HEK293 (cell line): Measurements from ENCODE around the gene SLC24A2.

ENCODE experiments used
- CTCF ChIA-PET: fragments of 350-600 bp; formaldehyde crosslinking; extraction: SDS; loops from one replicate; lab custom pipeline; 2021; ENCODE audit warnings: antibody characterized with exemption; lab: Yijun Ruan, JAX
- POLR2A ChIA-PET: fragments of 300-600 bp; formaldehyde crosslinking; extraction: SDS; loops from one replicate; lab custom pipeline; 2020; ENCODE audit warnings: antibody characterized with exemption, inconsistent platforms; lab: Yijun Ruan, JAX
- H3K27ac ChIP-seq: fragments of 200-500 bp; sonication (Bioruptor generic); 2 replicates; pipeline ENCODE4 v1.5.1; 2014; ENCODE audit warnings: low read depth, low read length, control low read depth, inconsistent platforms; ENCODE audit errors: extremely low read depth
- H3K36me3 ChIP-seq, 2 experiments: fragments of 200-500 bp in 1 of 2; sonication (Bioruptor generic) in 1 of 2; 1 replicate in 1 of 2; 2 replicates in 1 of 2; pipeline ENCODE4 v1.5.1; 2014 to 2017; ENCODE audit warnings: inconsistent platforms in 2 of 2, low read length in 2 of 2; ENCODE audit not compliant: control insufficient read depth in 2 of 2, insufficient read depth in 1 of 2
- H3K4me1 ChIP-seq: fragments of 200-500 bp; sonication (Bioruptor generic); 2 replicates; pipeline ENCODE4 v1.5.1; 2014; ENCODE audit warnings: mild to moderate bottlenecking, low read length, inconsistent platforms; ENCODE audit not compliant: control insufficient read depth, insufficient read depth
- H3K4me3 ChIP-seq: 2 replicates; pipeline ENCODE4 v1.5.1; 2011; ENCODE audit warnings: low read depth, mild to moderate bottlenecking, control low read depth, low read length, moderate library complexity
- H3K9me3 ChIP-seq: fragments of 200-500 bp; sonication (Bioruptor generic); 2 replicates; pipeline ENCODE4 v1.5.1; 2014; ENCODE audit warnings: low read depth, low read length, inconsistent platforms; ENCODE audit not compliant: control insufficient read depth, insufficient read depth
- KLF1 ChIP-seq: fragments of 450-650 bp; formaldehyde crosslinking; IDR thresholded peaks from 2 replicates; pipeline ENCODE4 v1.5.1; 2016; ENCODE audit warnings: missing biosample characterization, missing genetic modification characterization
- KLF10 ChIP-seq: fragments of 450-650 bp; IDR thresholded peaks from 2 replicates; pipeline ENCODE4 v1.5.1; 2018; ENCODE audit warnings: missing biosample characterization, mild to moderate bottlenecking, missing genetic modification characterization
- KLF16 ChIP-seq: fragments of 450-650 bp; formaldehyde crosslinking; IDR thresholded peaks from 2 replicates; pipeline ENCODE4 v1.5.1; 2017; ENCODE audit warnings: missing biosample characterization, missing genetic modification characterization
- KLF7 ChIP-seq: fragments of 450-650 bp; formaldehyde crosslinking; IDR thresholded peaks from 2 replicates; pipeline ENCODE4 v1.5.1; 2016; ENCODE audit warnings: missing biosample characterization, missing genetic modification characterization, borderline replicate concordance
- OVOL3 ChIP-seq: fragments of 450-650 bp; formaldehyde crosslinking; IDR thresholded peaks from 2 replicates; pipeline ENCODE4 v1.5.1; 2016; ENCODE audit warnings: missing biosample characterization, missing genetic modification characterization
- SCRT2 ChIP-seq: fragments of 450-650 bp; formaldehyde crosslinking; IDR thresholded peaks from 2 replicates; pipeline ENCODE4 v1.5.1; 2016; ENCODE audit warnings: missing biosample characterization, missing genetic modification characterization
- ZNF114 ChIP-seq: fragments of 450-650 bp; formaldehyde crosslinking; IDR thresholded peaks from 2 replicates; pipeline ENCODE4 v1.5.0; 2017; ENCODE audit warnings: missing biosample characterization, missing genetic modification characterization
- ZNF121 ChIP-seq: fragments of 450-650 bp; formaldehyde crosslinking; IDR thresholded peaks from 2 replicates; pipeline ENCODE4 v1.5.1; 2016; ENCODE audit warnings: missing biosample characterization, missing genetic modification characterization
- ZNF138 ChIP-seq: fragments of 450-650 bp; formaldehyde crosslinking; IDR thresholded peaks from 2 replicates; pipeline ENCODE4 v1.5.1; 2016; ENCODE audit warnings: missing biosample characterization, missing genetic modification characterization, borderline replicate concordance
- ZNF16 ChIP-seq: fragments of 450-650 bp; formaldehyde crosslinking; IDR thresholded peaks from 2 replicates; pipeline ENCODE4 v1.5.1; 2016; ENCODE audit warnings: low read depth, missing biosample characterization, missing genetic modification characterization
- ZNF175 ChIP-seq: fragments of 450-650 bp; formaldehyde crosslinking; IDR thresholded peaks from 2 replicates; pipeline ENCODE4 v1.5.1; 2016; ENCODE audit warnings: missing biosample characterization, missing genetic modification characterization
- ZNF248 ChIP-seq: fragments of 450-650 bp; formaldehyde crosslinking; IDR thresholded peaks from 2 replicates; pipeline ENCODE4 v1.5.1; 2017; ENCODE audit warnings: missing biosample characterization, missing genetic modification characterization
- ZNF335 ChIP-seq: fragments of 450-650 bp; formaldehyde crosslinking; conservative IDR thresholded peaks from 2 replicates; pipeline ENCODE4 v1.5.1; 2016; ENCODE audit warnings: missing biosample characterization, missing genetic modification characterization
- ZNF366 ChIP-seq: fragments of 450-650 bp; formaldehyde crosslinking; conservative IDR thresholded peaks from 2 replicates; pipeline ENCODE4 v1.5.1; 2016; ENCODE audit warnings: missing biosample characterization, missing genetic modification characterization
- ZNF37A ChIP-seq: fragments of 450-650 bp; IDR thresholded peaks from 2 replicates; pipeline ENCODE4 v1.5.1; 2018; ENCODE audit warnings: missing biosample characterization, missing genetic modification characterization
- ZNF426 ChIP-seq: fragments of 450-650 bp; formaldehyde crosslinking; IDR thresholded peaks from 2 replicates; pipeline ENCODE4 v1.5.1; 2017; ENCODE audit warnings: missing biosample characterization, missing genetic modification characterization, mild to moderate bottlenecking, inconsistent platforms, moderate library complexity
- ZNF48 ChIP-seq: fragments of 450-650 bp; formaldehyde crosslinking; IDR thresholded peaks from 2 replicates; pipeline ENCODE4 v1.5.1; 2016; ENCODE audit warnings: missing biosample characterization, missing genetic modification characterization
- ZNF521 ChIP-seq: fragments of 450-650 bp; formaldehyde crosslinking; IDR thresholded peaks from 2 replicates; pipeline ENCODE4 v1.5.1; 2017; ENCODE audit warnings: missing biosample characterization, mild to moderate bottlenecking, missing genetic modification characterization
- ZNF558 ChIP-seq: fragments of 450-650 bp; formaldehyde crosslinking; IDR thresholded peaks from 2 replicates; pipeline ENCODE4 v1.5.1; 2016; ENCODE audit warnings: missing biosample characterization, missing genetic modification characterization
- ZNF571 ChIP-seq: fragments of 450-650 bp; formaldehyde crosslinking; IDR thresholded peaks from 2 replicates; pipeline ENCODE4 v1.5.0; 2017; ENCODE audit warnings: missing biosample characterization, missing genetic modification characterization
- ZNF629 ChIP-seq: fragments of 450-650 bp; formaldehyde crosslinking; IDR thresholded peaks from 2 replicates; pipeline ENCODE4 v1.5.1; 2017; ENCODE audit warnings: missing biosample characterization, missing genetic modification characterization
- ZNF677 ChIP-seq: fragments of 450-650 bp; IDR thresholded peaks from 2 replicates; pipeline ENCODE4 v1.5.0; 2018; ENCODE audit warnings: missing biosample characterization, mild to moderate bottlenecking, missing genetic modification characterization, moderate library complexity
- ZNF785 ChIP-seq: fragments of 450-650 bp; formaldehyde crosslinking; IDR thresholded peaks from 2 replicates; pipeline ENCODE4 v1.5.1; 2016; ENCODE audit warnings: missing biosample characterization, missing genetic modification characterization
- ZNF843 ChIP-seq: fragments of 450-650 bp; formaldehyde crosslinking; IDR thresholded peaks from 2 replicates; pipeline ENCODE4 v1.5.1; 2016; ENCODE audit warnings: missing biosample characterization, missing genetic modification characterization
- ZSCAN30 ChIP-seq: fragments of 450-650 bp; IDR thresholded peaks from 2 replicates; pipeline ENCODE4 v1.5.1; 2018; ENCODE audit warnings: missing biosample characterization, mild to moderate bottlenecking, missing genetic modification characterization, moderate library complexity
- TF ChIP-seq, protein P1 (sequence below): fragments of 450-650 bp; formaldehyde crosslinking; IDR thresholded peaks from 2 replicates; pipeline ENCODE4 v1.5.1; 2016; ENCODE audit warnings: missing biosample characterization, missing genetic modification characterization
- TF ChIP-seq, protein P2 (sequence below): fragments of 450-650 bp; formaldehyde crosslinking; IDR thresholded peaks from 2 replicates; pipeline ENCODE4 v1.5.1; 2016; ENCODE audit warnings: missing biosample characterization, missing genetic modification characterization, borderline replicate concordance
- TF ChIP-seq, protein P3 (sequence below): fragments of 450-650 bp; formaldehyde crosslinking; IDR thresholded peaks from 2 replicates; pipeline ENCODE4 v1.5.1; 2017; ENCODE audit warnings: missing biosample characterization, missing genetic modification characterization
- TF ChIP-seq, protein P4 (sequence below): fragments of 450-650 bp; formaldehyde crosslinking; IDR thresholded peaks from 2 replicates; pipeline ENCODE4 v1.5.1; 2016; ENCODE audit warnings: missing biosample characterization, missing genetic modification characterization

Gene SLC24A2

DNA sequence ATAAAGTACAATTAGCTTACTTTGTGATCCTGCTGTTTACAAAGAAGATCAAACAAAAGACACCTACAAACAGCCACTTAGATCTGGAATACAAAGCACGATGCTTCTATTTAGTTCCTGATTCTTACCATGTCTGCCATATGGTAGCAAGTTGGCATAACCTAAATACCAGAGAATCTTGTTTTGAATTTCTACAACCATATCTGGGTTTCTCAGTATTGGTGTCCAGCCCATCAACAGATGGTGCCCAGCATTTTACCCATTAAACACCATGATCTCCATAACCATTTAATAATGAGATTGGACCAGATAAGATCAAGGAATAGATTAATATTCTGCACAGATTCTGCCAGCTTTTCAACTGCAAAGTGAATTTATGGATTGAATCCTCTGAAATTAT, 29.8 kb downstream of the SLC24A2 start:
- POLR2A ChIA-PET = no interaction called here
- Histone ChIP-seq H3K4me3 (no peak overlapping the region), H3K9me3 (no peaks in the 10 kb centered on the region), H3K36me3 (no peaks in the 10 kb centered on the region), H3K27ac (no peak overlapping the region), H3K4me1 (no peaks in the 10 kb centered on the region)
- CTCF ChIA-PET = no interaction called here
- TF ChIP-seq ZNF629 (tag by site-specific recombination) (no peak), ZNF785 (tag by site-specific recombination) (no peak), SCRT2 (tag by site-specific recombination) (no peak), ZNF571 (tag by site-specific recombination) (no peak), ZNF366 (no peak), ZNF121 (tag by site-specific recombination) (no peak), KLF10 (tag by site-specific recombination) (no peak), ZNF16 (tag by site-specific recombination) (no peak), ZNF37A (tag by site-specific recombination) (no peak), ZNF335 (tag by site-specific recombination) (no peak), ZNF558 (no peak), ZSCAN30 (tag by site-specific recombination) (no peak), ZNF138 (tag by site-specific recombination) (no peak), ZNF521 (tag by site-specific recombination) (no peak), ZNF843 (tag by site-specific recombination) (no peak)
- TF ChIP-seq, protein P1, sequence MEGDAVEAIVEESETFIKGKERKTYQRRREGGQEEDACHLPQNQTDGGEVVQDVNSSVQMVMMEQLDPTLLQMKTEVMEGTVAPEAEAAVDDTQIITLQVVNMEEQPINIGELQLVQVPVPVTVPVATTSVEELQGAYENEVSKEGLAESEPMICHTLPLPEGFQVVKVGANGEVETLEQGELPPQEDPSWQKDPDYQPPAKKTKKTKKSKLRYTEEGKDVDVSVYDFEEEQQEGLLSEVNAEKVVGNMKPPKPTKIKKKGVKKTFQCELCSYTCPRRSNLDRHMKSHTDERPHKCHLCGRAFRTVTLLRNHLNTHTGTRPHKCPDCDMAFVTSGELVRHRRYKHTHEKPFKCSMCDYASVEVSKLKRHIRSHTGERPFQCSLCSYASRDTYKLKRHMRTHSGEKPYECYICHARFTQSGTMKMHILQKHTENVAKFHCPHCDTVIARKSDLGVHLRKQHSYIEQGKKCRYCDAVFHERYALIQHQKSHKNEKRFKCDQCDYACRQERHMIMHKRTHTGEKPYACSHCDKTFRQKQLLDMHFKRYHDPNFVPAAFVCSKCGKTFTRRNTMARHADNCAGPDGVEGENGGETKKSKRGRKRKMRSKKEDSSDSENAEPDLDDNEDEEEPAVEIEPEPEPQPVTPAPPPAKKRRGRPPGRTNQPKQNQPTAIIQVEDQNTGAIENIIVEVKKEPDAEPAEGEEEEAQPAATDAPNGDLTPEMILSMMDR (tag by site-specific recombination) = no peak
- TF ChIP-seq, protein P2, sequence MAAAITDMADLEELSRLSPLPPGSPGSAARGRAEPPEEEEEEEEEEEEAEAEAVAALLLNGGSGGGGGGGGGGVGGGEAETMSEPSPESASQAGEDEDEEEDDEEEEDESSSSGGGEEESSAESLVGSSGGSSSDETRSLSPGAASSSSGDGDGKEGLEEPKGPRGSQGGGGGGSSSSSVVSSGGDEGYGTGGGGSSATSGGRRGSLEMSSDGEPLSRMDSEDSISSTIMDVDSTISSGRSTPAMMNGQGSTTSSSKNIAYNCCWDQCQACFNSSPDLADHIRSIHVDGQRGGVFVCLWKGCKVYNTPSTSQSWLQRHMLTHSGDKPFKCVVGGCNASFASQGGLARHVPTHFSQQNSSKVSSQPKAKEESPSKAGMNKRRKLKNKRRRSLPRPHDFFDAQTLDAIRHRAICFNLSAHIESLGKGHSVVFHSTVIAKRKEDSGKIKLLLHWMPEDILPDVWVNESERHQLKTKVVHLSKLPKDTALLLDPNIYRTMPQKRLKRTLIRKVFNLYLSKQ (tag by site-specific recombination) = no peak

DNA sequence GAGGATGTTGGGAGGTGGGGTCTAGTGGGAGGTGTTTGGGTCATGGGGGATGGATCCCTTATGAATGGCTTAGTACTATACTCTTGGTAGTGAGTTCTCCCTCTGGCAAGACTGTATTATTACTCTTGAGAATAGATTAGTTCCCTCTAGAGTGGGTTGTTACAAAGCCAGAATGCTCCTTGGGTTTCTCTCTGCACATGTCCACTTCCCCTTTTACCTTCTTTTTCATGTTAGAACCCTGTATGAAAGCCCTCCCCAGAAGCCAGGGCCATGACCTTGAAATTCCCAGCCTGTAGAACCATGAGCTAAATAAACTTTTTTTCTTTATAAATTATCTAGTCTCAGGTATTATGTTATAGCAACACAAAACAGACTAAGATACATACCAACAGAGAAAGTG, 31.1 kb downstream of the SLC24A2 start:
- TF ChIP-seq ZNF426 (tag by site-specific recombination) (no peak), ZNF248 (tag by site-specific recombination) (no peak), KLF1 (tag by site-specific recombination) (no peak), ZNF114 (tag by site-specific recombination) (no peak), ZNF175 (no peak), OVOL3 (tag by site-specific recombination) (no peak), KLF7 (tag by site-specific recombination) (no peak), ZNF48 (no peak), KLF16 (tag by site-specific recombination) (no peak), ZNF677 (tag by site-specific recombination) (no peak)
- TF ChIP-seq, protein P3, sequence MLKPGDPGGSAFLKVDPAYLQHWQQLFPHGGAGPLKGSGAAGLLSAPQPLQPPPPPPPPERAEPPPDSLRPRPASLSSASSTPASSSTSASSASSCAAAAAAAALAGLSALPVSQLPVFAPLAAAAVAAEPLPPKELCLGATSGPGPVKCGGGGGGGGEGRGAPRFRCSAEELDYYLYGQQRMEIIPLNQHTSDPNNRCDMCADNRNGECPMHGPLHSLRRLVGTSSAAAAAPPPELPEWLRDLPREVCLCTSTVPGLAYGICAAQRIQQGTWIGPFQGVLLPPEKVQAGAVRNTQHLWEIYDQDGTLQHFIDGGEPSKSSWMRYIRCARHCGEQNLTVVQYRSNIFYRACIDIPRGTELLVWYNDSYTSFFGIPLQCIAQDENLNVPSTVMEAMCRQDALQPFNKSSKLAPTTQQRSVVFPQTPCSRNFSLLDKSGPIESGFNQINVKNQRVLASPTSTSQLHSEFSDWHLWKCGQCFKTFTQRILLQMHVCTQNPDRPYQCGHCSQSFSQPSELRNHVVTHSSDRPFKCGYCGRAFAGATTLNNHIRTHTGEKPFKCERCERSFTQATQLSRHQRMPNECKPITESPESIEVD (tag by site-specific recombination) = no peak
- TF ChIP-seq, protein P4, sequence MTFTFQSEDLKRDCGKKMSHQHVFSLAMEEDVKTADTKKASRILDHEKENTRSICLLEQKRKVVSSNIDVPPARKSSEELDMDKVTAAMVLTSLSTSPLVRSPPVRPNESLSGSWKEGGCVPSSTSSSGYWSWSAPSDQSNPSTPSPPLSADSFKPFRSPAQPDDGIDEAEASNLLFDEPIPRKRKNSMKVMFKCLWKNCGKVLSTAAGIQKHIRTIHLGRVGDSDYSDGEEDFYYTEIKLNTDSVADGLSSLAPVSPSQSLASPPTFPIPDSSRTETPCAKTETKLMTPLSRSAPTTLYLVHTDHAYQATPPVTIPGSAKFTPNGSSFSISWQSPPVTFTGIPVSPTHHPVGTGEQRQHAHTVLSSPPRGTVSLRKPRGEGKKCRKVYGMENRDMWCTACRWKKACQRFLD (tag by site-specific recombination) = no peak
- no peak overlapping the region for H3K27ac ChIP-seq
- H3K4me3 ChIP-seq = no peak overlapping the region
- POLR2A ChIA-PET = no interaction called here
- CTCF ChIA-PET = interaction anchor here (0.6 to 0.8 kb wide), 2 partner anchors 185 to 287 kb away, joined by 3 read pairs; no protein-coding TSS in a partner anchor
- no peaks in the 10 kb centered on the region for H3K4me1 ChIP-seq
- no peaks in the 10 kb centered on the region for H3K36me3 ChIP-seq
- H3K9me3 ChIP-seq = no peaks in the 10 kb centered on the region
